ENCODE data around the gene FHOD3. TPM values are rescaled to one million over a fixed set of nuclear protein-coding genes. Genes with fewer than 3 reads are reported as not detected.

FHOD3 gene
- total and polyA plus RNA-seq, 2 of the 4 experiments (the other 2 are of a cell fraction): 14.6 to 16.0 TPM

DNA sequence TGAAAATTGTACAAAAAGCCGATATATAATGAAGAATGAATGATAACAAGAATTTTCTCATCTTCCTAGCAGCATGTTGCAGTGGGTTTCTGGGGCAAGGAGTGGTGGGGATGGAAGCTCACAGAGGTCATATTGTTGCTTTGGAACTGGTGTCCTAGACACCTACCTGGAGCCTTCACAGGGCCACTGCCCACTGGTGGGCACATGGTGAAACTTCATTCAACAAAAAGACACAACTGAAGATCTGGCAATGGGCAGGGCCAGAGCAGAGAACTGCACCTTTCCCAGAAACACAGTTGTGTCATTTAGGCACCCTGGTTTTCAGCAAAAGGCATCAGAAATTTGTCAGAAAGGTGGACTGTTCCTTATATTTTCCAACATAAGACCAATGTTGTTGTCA lies 115.3 kb downstream of the FHOD3 start:
- intact Hi-C loops (cut with micrococcal nuclease) (loop anchor here (2.0 to 10.0 kb wide), 3 partner anchors 116 to 342 kb away; partner anchors contain the start of gene FHOD3), dilution Hi-C loops (cut with HindIII; ENCODE audit: low sequenced_read_pairs, unreplicated experiment) (no loop called here), in situ Hi-C loops (cut with MboI; ENCODE audit: low sequenced_read_pairs) (no loop called here)
- Histone ChIP-seq H3K4me3 (ENCODE audit: insufficient read depth, low read depth, low read length) (no peak overlapping the region), H4K91ac (ENCODE audit: insufficient read depth, low read depth, low read length) (no peak overlapping the region), H4K8ac (ENCODE audit: low read depth in 2 of 2, low read length in 2 of 2) (no peak overlapping the region), H2BK120ac (ENCODE audit: low read depth, low read length) (no peak overlapping the region), H3K27ac (ENCODE audit: insufficient read depth, low read length) (no peak overlapping the region), H3K4ac (ENCODE audit: low read depth, low read length) (no peak overlapping the region), H2BK15ac (ENCODE audit: low read depth, low read length) (no peak overlapping the region), H3K4me1 (ENCODE audit: control insufficient read depth, insufficient read depth, low read length) (no peaks in the 10 kb centered on the region), H3K9me1 (ENCODE audit: insufficient read depth, low read length) (no peaks in the 10 kb centered on the region; the same call in 1 of the 2 replicates), H3K4me2 (ENCODE audit: low read depth, low read length) (no peak overlapping the region), H2AFZ (replicated peaks; ENCODE audit: low read length, poor library complexity) (no peak overlapping the region), H3K18ac (ENCODE audit: low read depth, low read length) (no peak overlapping the region), H3K9ac (ENCODE audit: low read depth, low read length) (no peak overlapping the region), H3K36me3 (ENCODE audit: control insufficient read depth, insufficient read depth, low read length) (no peaks in the 10 kb centered on the region), H2AK9ac (replicated peaks; ENCODE audit: low read depth, low read length, poor library complexity) (no peak overlapping the region), H3K27me3 (ENCODE audit: control insufficient read depth, insufficient read depth, low read length) (no peaks in the 10 kb centered on the region), H4K20me1 (ENCODE audit: insufficient read depth, low read length) (no peaks in the 10 kb centered on the region; the same call in 1 of the 2 replicates), H2BK20ac (ENCODE audit: low read depth, low read length) (no peak overlapping the region), H3K56ac (ENCODE audit: extremely low read depth, insufficient read depth, low read length) (no peak overlapping the region), H2AK5ac (ENCODE audit: low read depth, low read length) (no peak overlapping the region), H3K9me3 (ENCODE audit: control insufficient read depth, insufficient read depth, low read length) (no peaks in the 10 kb centered on the region), H3K23ac (ENCODE audit: low read depth, low read length) (no peak overlapping the region), H3K14ac (replicated peaks; ENCODE audit: low read depth, low read length) (no peak overlapping the region), H2BK5ac (ENCODE audit: low read depth, low read length, poor library complexity, severe bottlenecking) (no peak overlapping the region), H3K79me1 (ENCODE audit: low read depth in 1 of 2, low read length in 2 of 2) (no peaks in the 10 kb centered on the region), H4K5ac (ENCODE audit: low read depth, low read length) (no peak overlapping the region)
- TF ChIP-seq SMC3 (IDR thresholded peaks at IDR 0.05; ENCODE audit: low read depth, low read length): peak; percentile 32; the same call in 1 of the 2 replicates
- TF ChIP-seq FOS (IDR thresholded peaks at IDR 0.05; ENCODE audit: low read depth, low read length): no peak
- TF ChIP-seq RAD21 (IDR thresholded peaks at IDR 0.05; ENCODE audit: low read length): peak; percentile 48
- TF ChIP-seq, protein P1, sequence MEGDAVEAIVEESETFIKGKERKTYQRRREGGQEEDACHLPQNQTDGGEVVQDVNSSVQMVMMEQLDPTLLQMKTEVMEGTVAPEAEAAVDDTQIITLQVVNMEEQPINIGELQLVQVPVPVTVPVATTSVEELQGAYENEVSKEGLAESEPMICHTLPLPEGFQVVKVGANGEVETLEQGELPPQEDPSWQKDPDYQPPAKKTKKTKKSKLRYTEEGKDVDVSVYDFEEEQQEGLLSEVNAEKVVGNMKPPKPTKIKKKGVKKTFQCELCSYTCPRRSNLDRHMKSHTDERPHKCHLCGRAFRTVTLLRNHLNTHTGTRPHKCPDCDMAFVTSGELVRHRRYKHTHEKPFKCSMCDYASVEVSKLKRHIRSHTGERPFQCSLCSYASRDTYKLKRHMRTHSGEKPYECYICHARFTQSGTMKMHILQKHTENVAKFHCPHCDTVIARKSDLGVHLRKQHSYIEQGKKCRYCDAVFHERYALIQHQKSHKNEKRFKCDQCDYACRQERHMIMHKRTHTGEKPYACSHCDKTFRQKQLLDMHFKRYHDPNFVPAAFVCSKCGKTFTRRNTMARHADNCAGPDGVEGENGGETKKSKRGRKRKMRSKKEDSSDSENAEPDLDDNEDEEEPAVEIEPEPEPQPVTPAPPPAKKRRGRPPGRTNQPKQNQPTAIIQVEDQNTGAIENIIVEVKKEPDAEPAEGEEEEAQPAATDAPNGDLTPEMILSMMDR (conservative IDR thresholded peaks at IDR 0.05; ENCODE audit: low read depth, low read length): peak; percentile 32
- WGBS, 2 experiments (ENCODE audit: extremely low coverage in 2 of 2, insufficient read length in 1 of 2): no CpG with 5 or more reads among the region's 1 CpG
- no TSS peak for BruUV-seq (replicated peaks)
- POLR2A ChIA-PET (ENCODE audit: unreplicated experiment): no interaction called here
- ATAC-seq (ENCODE audit: low read depth) (no peak), DNase-seq (no peak)
- CTCF ChIA-PET: interaction anchor here (0.7 kb wide), 1 partner anchor 448 kb away, joined by 3 read pairs; no protein-coding TSS in a partner anchor

Measured in IMR-90 (cell line).